IPS-15b (cell line): ENCODE measurements around the gene HBA2.
A peak's percentile ranks its signal among the peaks of the same experiment; 100 is the strongest.

Source experiments
- H3K27me3 ChIP-seq: one replicate; pipeline ENCODE4 v1.6.1; 2013; ENCODE audit warnings: low read length; ENCODE audit not compliant: control insufficient read depth, insufficient read depth
- H3K36me3 ChIP-seq: one replicate; pipeline ENCODE4 v1.6.1; 2013; ENCODE audit warnings: low read length; ENCODE audit not compliant: control insufficient read depth, insufficient read depth
- H3K4me1 ChIP-seq: one replicate; pipeline ENCODE4 v1.6.1; 2013; ENCODE audit warnings: mild to moderate bottlenecking, low read length; ENCODE audit not compliant: control insufficient read depth, insufficient read depth
- H3K4me3 ChIP-seq: one replicate; pipeline ENCODE4 v1.5.1; 2013; ENCODE audit warnings: low read depth, low read length
- H3K9ac ChIP-seq: one replicate; pipeline ENCODE4 v1.6.1; 2013; ENCODE audit warnings: low read depth, mild to moderate bottlenecking, low read length
- H3K9me3 ChIP-seq: one replicate; pipeline ENCODE4 v1.6.1; 2013; ENCODE audit warnings: mild to moderate bottlenecking, low read length; ENCODE audit not compliant: control insufficient read depth, insufficient read depth

The HBA2 gene

GRCh38 chr16:177981-178667 lies 5.4 kb downstream of the HBA2 start:
- no peaks in the 10 kb centered on the region for H3K4me1 ChIP-seq
- no peaks in the 10 kb centered on the region for H3K36me3 ChIP-seq
- no peak overlapping the region for H3K9ac ChIP-seq
- no peaks in the 10 kb centered on the region for H3K9me3 ChIP-seq
- H3K27me3 ChIP-seq: peaks cover 62% of the 10 kb centered on the region
- peak overlapping the region; percentile 22 for H3K4me3 ChIP-seq

GRCh38 chr16:178668-179015 lies 6.0 kb downstream of the HBA2 start:
- Histone ChIP-seq H3K4me3 (no peak overlapping the region), H3K9me3 (no peaks in the 10 kb centered on the region), H3K36me3 (no peaks in the 10 kb centered on the region), H3K27me3 (peaks cover 57% of the 10 kb centered on the region), H3K4me1 (no peaks in the 10 kb centered on the region), H3K9ac (no peak overlapping the region)

- Histone ChIP-seq H3K9me3 (no peaks in the 10 kb centered on the region), H3K4me1 (no peaks in the 10 kb centered on the region), H3K9ac (no peak overlapping the region), H3K4me3 (no peak overlapping the region), H3K36me3 (peaks cover 2% of the 10 kb centered on the region), H3K27me3 (peaks cover 51% of the 10 kb centered on the region)
Observed at GRCh38 chr16:179211-180092, 6.8 kb downstream of the HBA2 start.

- no peaks in the 10 kb centered on the region for H3K4me1 ChIP-seq
- peak within 1 kb of the TSS; percentile 45 for H3K4me3 ChIP-seq
- peaks cover 43% of the 10 kb centered on the region for H3K27me3 ChIP-seq
- H3K36me3 ChIP-seq: peaks cover 2% of the 10 kb centered on the region
- no peak within 1 kb of the TSS for H3K9ac ChIP-seq
- no peaks in the 10 kb centered on the region for H3K9me3 ChIP-seq
Observed at GRCh38 chr16:180101-180675, 7.5 kb downstream of the HBA2 start, which contains the start of gene HBQ1. Gene HBQ1, plus strand, starts transcription at chr16:180459. Its CDS starts 28 bp downstream, at chr16:180487.

- Histone ChIP-seq H3K9me3 (no peaks in the 10 kb centered on the region), H3K9ac (no peak overlapping the region), H3K27me3 (peaks cover 37% of the 10 kb centered on the region), H3K36me3 (peaks cover 4% of the 10 kb centered on the region), H3K4me1 (no peaks in the 10 kb centered on the region), H3K4me3 (peak overlapping the region; percentile 45)
Observed at GRCh38 chr16:180681-181564, 8.2 kb downstream of the HBA2 start.

GRCh38 chr16:181565-182021 lies 8.9 kb downstream of the HBA2 start:
- no peak overlapping the region for H3K9ac ChIP-seq
- no peaks in the 10 kb centered on the region for H3K9me3 ChIP-seq
- peaks cover 36% of the 10 kb centered on the region for H3K27me3 ChIP-seq
- no peaks in the 10 kb centered on the region for H3K4me1 ChIP-seq
- H3K4me3 ChIP-seq: no peak overlapping the region
- peaks cover 4% of the 10 kb centered on the region for H3K36me3 ChIP-seq

GRCh38 chr16:183005-183404 lies 10.3 kb downstream of the HBA2 start:
- Histone ChIP-seq H3K27me3 (peaks cover 24% of the 10 kb centered on the region), H3K9ac (no peak overlapping the region)

GRCh38 chr16:185213-185612 lies 12.5 kb downstream of the HBA2 start:
- no peaks in the 10 kb centered on the region for H3K4me1 ChIP-seq
- H3K4me3 ChIP-seq: no peak overlapping the region
- peaks cover 2% of the 10 kb centered on the region for H3K27me3 ChIP-seq
- H3K9me3 ChIP-seq: no peaks in the 10 kb centered on the region
- H3K9ac ChIP-seq: no peak overlapping the region
- peaks cover 35% of the 10 kb centered on the region for H3K36me3 ChIP-seq

More at GRCh38 chr16:183005-183404, 10.3 kb downstream of the HBA2 start:
- no peak overlapping the region for H3K4me3 ChIP-seq
- no peaks in the 10 kb centered on the region for H3K9me3 ChIP-seq
- peaks cover 13% of the 10 kb centered on the region for H3K36me3 ChIP-seq
- no peaks in the 10 kb centered on the region for H3K4me1 ChIP-seq

GRCh38 chr16:185691-186090 lies 13.0 kb downstream of the HBA2 start:
- Histone ChIP-seq H3K36me3 (peaks cover 38% of the 10 kb centered on the region), H3K27me3 (peaks cover 2% of the 10 kb centered on the region), H3K9ac (no peak overlapping the region)

GRCh38 chr16:187330-187729 lies 14.7 kb downstream of the HBA2 start:
- Histone ChIP-seq H3K27me3 (no peaks in the 10 kb centered on the region), H3K9ac (no peak overlapping the region), H3K4me1 (no peaks in the 10 kb centered on the region), H3K36me3 (peaks cover 54% of the 10 kb centered on the region), H3K4me3 (no peak overlapping the region), H3K9me3 (no peaks in the 10 kb centered on the region)

More at GRCh38 chr16:185691-186090, 13.0 kb downstream of the HBA2 start:
- Histone ChIP-seq H3K4me3 (no peak overlapping the region), H3K4me1 (no peaks in the 10 kb centered on the region), H3K9me3 (no peaks in the 10 kb centered on the region)

- H3K27me3 ChIP-seq: no peaks in the 10 kb centered on the region
- H3K4me3 ChIP-seq: no peak overlapping the region
- no peaks in the 10 kb centered on the region for H3K4me1 ChIP-seq
- H3K9ac ChIP-seq: no peak overlapping the region
- H3K9me3 ChIP-seq: no peaks in the 10 kb centered on the region
- peaks cover 59% of the 10 kb centered on the region for H3K36me3 ChIP-seq
Observed at GRCh38 chr16:188674-189073, 16.0 kb downstream of the HBA2 start.
